Measurements from ENCODE around the gene DHX57.
"Not testable (repeated sequence)": the region's sequence is repeated elsewhere in the genome, so short reads cannot be mapped to it uniquely, and the experiment has no call there.

DHX57 gene

GRCh38 chr2:38863061-38863695, 12.6 kb downstream of the DHX57 start:
- DNase-seq (ENCODE audit: low spot score), result no peak

GRCh38 chr2:38862476-38862875, 13.3 kb downstream of the DHX57 start:
- DNase-seq (ENCODE audit: low spot score), result no peak

GRCh38 chr2:38856165-38856564, 19.6 kb downstream of the DHX57 start:
- no peak for DNase-seq (ENCODE audit: low spot score)

GRCh38 chr2:38850045-38850444, 25.7 kb downstream of the DHX57 start:
- DNase-seq (ENCODE audit: low spot score), result no peak

GRCh38 chr2:38836791-38837190, 38.9 kb downstream of the DHX57 start:
- no peak for DNase-seq (ENCODE audit: low spot score)

- no peak for DNase-seq (ENCODE audit: low spot score)
These were observed 39.7 kb downstream of the DHX57 start for GRCh38 chr2:38835990-38836389.

- DNase-seq (ENCODE audit: low spot score), result no peak
These were observed 40.6 kb downstream of the DHX57 start for GRCh38 chr2:38835015-38835601.

- DNase-seq (ENCODE audit: low spot score), result no peak
These were observed 45.1 kb downstream of the DHX57 start for GRCh38 chr2:38830526-38831159.

GRCh38 chr2:38829971-38830370, 45.8 kb downstream of the DHX57 start:
- DNase-seq (ENCODE audit: low spot score), result no peak

- no peak for DNase-seq (ENCODE audit: low spot score)
These were observed 47.3 kb downstream of the DHX57 start for GRCh38 chr2:38828460-38828859.

- DNase-seq (ENCODE audit: low spot score), result peak; percentile 27
These were observed 48.1 kb downstream of the DHX57 start for GRCh38 chr2:38827539-38828145.

- no peak for DNase-seq (ENCODE audit: low spot score)
These were observed 49.8 kb downstream of the DHX57 start for GRCh38 chr2:38825956-38826355.

- no peak for DNase-seq (ENCODE audit: low spot score)
These were observed 50.8 kb downstream of the DHX57 start for GRCh38 chr2:38824906-38825305.

GRCh38 chr2:38823386-38823785, 52.3 kb downstream of the DHX57 start:
- DNase-seq (ENCODE audit: low spot score), result no peak

- no peak for DNase-seq (ENCODE audit: low spot score)
These were observed 57.2 kb downstream of the DHX57 start for GRCh38 chr2:38818565-38818964.

- DNase-seq (ENCODE audit: low spot score), result no peak
These were observed 59.8 kb downstream of the DHX57 start for GRCh38 chr2:38815936-38816335.

- no peak for DNase-seq (ENCODE audit: low spot score)
These were observed 65.2 kb downstream of the DHX57 start for GRCh38 chr2:38810488-38810887.

GRCh38 chr2:38808677-38809076, 67.1 kb downstream of the DHX57 start:
- no peak for DNase-seq (ENCODE audit: low spot score)

- DNase-seq (ENCODE audit: low spot score), result no peak
These were observed 69.0 kb downstream of the DHX57 start for GRCh38 chr2:38806733-38807059.

GRCh38 chr2:38806015-38806732, 69.6 kb downstream of the DHX57 start:
- no peak for DNase-seq (ENCODE audit: low spot score)

- no peak for DNase-seq (ENCODE audit: low spot score)
These were observed 77.8 kb downstream of the DHX57 start for GRCh38 chr2:38797953-38798352.

- DNase-seq (ENCODE audit: low spot score), result no peak
These were observed 78.5 kb downstream of the DHX57 start for GRCh38 chr2:38797250-38797676.

GRCh38 chr2:38795016-38795415, 80.7 kb downstream of the DHX57 start:
- not testable (repeated sequence) for DNase-seq (ENCODE audit: low spot score)

All from hepatic stellate cell (primary cell).